ENCODE data around the gene CEP350. TPM values are rescaled to one million over a fixed set of nuclear protein-coding genes. Genes with fewer than 3 reads are reported as not detected.

CEP350 gene
- total and polyA plus RNA-seq, 10 of the 15 experiments (the other 5 are each of a cell fraction or from before 2014, with no cell fraction given) = 5.2 to 46.0 (median 23.1) TPM

GRCh38 chr1:179954493-179955286, at the start of gene CEP350 (continued):
- TF ChIP-seq ZBTB11 (CRISPR knock-in tag; IDR thresholded peaks at IDR 0.05) (no peak), PML (IDR thresholded peaks at IDR 0.05; ENCODE audit: low read length) (peak; percentile 82; the same call in 1 of the 2 replicates), SIX5 (IDR thresholded peaks at IDR 0.05; ENCODE audit: low read depth, low read length, severe bottlenecking) (peak; percentile 75), ZZZ3 (IDR thresholded peaks at IDR 0.05; ENCODE audit: control insufficient read depth, insufficient read length, low read depth) (no peak), NFIC (IDR thresholded peaks at IDR 0.05; ENCODE audit: low read depth, low read length) (no peak), MYC (IDR thresholded peaks at IDR 0.05; ENCODE audit: insufficient read depth, insufficient read length, insufficient replicate concordance, low read length, severe bottlenecking) (no peak), ATF7 (IDR thresholded peaks at IDR 0.05; ENCODE audit: low read depth) (no peak), ZNF207 (IDR thresholded peaks at IDR 0.05; ENCODE audit: borderline replicate concordance) (peak; percentile 35; the same call in 1 of the 2 replicates), SUZ12 (IDR thresholded peaks at IDR 0.05; ENCODE audit: unreplicated experiment) (no peak), NFYB (IDR thresholded peaks at IDR 0.05; ENCODE audit: insufficient read depth, low read depth, low read length) (no peak; the same call in 1 of the 2 replicates), PAX5 (IDR thresholded peaks at IDR 0.05; ENCODE audit: borderline replicate concordance, low read depth, low read length) (peak; percentile 97), HSF1 (IDR thresholded peaks at IDR 0.05; ENCODE audit: low read depth, low read length) (no peak), ZBED1 (IDR thresholded peaks at IDR 0.05; ENCODE audit: borderline replicate concordance) (no peak), KAT2A (conservative IDR thresholded peaks at IDR 0.05; ENCODE audit: control insufficient read depth, low read depth, low read length) (no peak), ZNF274 (IDR thresholded peaks at IDR 0.05; ENCODE audit: insufficient read depth, insufficient read length) (no peak), TAF1 (IDR thresholded peaks at IDR 0.05; ENCODE audit: borderline replicate concordance, low read depth, low read length) (peak; percentile 94), YY1 (IDR thresholded peaks at IDR 0.05; ENCODE audit: low read depth, low read length) (peak; percentile 99), BCLAF1 (IDR thresholded peaks at IDR 0.05) (no peak), EGR1 (IDR thresholded peaks at IDR 0.05; ENCODE audit: borderline replicate concordance in 1 of 2, low read depth in 2 of 2, low read length in 2 of 2) (no peak), ESRRA (IDR thresholded peaks at IDR 0.05; ENCODE audit: low read length) (no peak; the same call in 1 of the 2 replicates), STAT3 (IDR thresholded peaks at IDR 0.05; ENCODE audit: low read depth, low read length) (no peak), RAD51 (IDR thresholded peaks at IDR 0.05) (no peak), CEBPB (IDR thresholded peaks at IDR 0.05; ENCODE audit: borderline replicate concordance in 1 of 2, low read depth in 2 of 2, low read length in 2 of 2) (0 out of 4 replicates have a peak, but pooled peaks of 1 of the 2 experiments have one; percentile 9)

Data from GM12878 (cell line).